Nephron (organoid): ENCODE measurements around the gene STARD5.

Experiments
- H3K27ac Mint-ChIP-seq, 3 experiments: 2 replicates each; pipeline ENCODE4 v1.8.0; 2020; ENCODE audit warnings: mixed read lengths in 3 of 3, mild to moderate bottlenecking in 2 of 3, moderate library complexity in 1 of 3
- H3K27me3 Mint-ChIP-seq: 2 replicates; pipeline ENCODE4 v1.8.0; 2021; ENCODE audit warnings: low read depth, mild to moderate bottlenecking, moderate library complexity, mixed read lengths
- H3K36me3 Mint-ChIP-seq: 2 replicates; pipeline ENCODE4 v1.8.0; 2020; ENCODE audit warnings: low read depth, mixed read lengths
- H3K4me1 Mint-ChIP-seq: 2 replicates; pipeline ENCODE4 v1.8.0; 2020; ENCODE audit warnings: mixed read lengths
- H3K4me3 Mint-ChIP-seq, 3 experiments: 2 replicates each; pipeline ENCODE4 v1.8.0; 2020; ENCODE audit warnings: mild to moderate bottlenecking in 3 of 3, mixed read lengths in 3 of 3, moderate library complexity in 2 of 3
- H3K9me3 Mint-ChIP-seq: 2 replicates; pipeline ENCODE4 v1.8.0; 2020; ENCODE audit warnings: mixed read lengths
- TF ChIP-seq, protein P1 (sequence below), 3 experiments: fragments of 200-600 bp; sonication (generic); IDR thresholded peaks; one replicate each; pipeline ENCODE4 v1.5.0; 2021; ENCODE audit warnings: antibody characterized with exemption in 3 of 3; ENCODE audit not compliant: unreplicated experiment in 3 of 3

The STARD5 gene

DNA sequence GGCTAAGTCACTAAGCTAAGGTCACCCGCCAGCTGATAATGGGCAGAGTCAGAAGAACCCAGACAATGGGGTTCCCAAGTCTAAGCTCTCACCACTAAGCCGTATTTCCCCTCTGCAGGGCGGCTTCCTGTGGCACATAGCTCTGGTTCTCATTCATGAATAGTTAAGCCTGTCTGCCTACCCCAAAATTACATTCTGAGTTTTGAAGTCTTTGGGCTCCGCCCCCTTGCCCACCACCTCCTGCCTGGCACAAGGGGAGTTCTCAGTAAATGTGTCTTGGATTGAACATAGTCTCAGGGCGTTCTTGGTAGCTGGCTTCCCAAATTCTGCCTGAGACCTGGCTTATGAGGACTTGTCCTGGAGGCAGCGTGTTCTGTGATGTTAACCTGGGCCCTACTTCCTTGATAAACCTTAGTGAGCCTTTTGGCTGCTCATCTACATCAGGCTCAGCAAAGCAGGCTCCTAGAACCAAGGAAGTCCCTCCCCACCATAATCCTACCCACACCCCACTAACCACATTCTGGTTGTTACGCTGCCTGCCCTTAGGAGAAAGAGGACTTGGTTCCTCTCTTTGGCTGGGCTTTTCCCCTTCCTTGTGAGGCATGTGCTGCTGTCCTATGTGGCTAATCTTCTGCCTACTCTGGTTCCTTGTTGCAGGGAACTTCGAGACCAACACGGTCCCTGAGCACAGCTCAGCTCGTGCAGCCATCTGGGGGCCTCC, 54.9 kb downstream of the STARD5 start:
- Mint-ChIP-seq H3K4me3 (no peak overlapping the region), H3K27me3 (peaks cover 26% of the 10 kb centered on the region), H3K9me3 (no peaks in the 10 kb centered on the region), H3K4me1 (peaks cover 13% of the 10 kb centered on the region), H3K36me3 (no peaks in the 10 kb centered on the region), H3K27ac (no peak overlapping the region)
- TF ChIP-seq, protein P1, sequence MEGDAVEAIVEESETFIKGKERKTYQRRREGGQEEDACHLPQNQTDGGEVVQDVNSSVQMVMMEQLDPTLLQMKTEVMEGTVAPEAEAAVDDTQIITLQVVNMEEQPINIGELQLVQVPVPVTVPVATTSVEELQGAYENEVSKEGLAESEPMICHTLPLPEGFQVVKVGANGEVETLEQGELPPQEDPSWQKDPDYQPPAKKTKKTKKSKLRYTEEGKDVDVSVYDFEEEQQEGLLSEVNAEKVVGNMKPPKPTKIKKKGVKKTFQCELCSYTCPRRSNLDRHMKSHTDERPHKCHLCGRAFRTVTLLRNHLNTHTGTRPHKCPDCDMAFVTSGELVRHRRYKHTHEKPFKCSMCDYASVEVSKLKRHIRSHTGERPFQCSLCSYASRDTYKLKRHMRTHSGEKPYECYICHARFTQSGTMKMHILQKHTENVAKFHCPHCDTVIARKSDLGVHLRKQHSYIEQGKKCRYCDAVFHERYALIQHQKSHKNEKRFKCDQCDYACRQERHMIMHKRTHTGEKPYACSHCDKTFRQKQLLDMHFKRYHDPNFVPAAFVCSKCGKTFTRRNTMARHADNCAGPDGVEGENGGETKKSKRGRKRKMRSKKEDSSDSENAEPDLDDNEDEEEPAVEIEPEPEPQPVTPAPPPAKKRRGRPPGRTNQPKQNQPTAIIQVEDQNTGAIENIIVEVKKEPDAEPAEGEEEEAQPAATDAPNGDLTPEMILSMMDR (IDR thresholded peaks at IDR 0.05; ENCODE audit: unreplicated experiment in 3 of 3) = no peak

DNA sequence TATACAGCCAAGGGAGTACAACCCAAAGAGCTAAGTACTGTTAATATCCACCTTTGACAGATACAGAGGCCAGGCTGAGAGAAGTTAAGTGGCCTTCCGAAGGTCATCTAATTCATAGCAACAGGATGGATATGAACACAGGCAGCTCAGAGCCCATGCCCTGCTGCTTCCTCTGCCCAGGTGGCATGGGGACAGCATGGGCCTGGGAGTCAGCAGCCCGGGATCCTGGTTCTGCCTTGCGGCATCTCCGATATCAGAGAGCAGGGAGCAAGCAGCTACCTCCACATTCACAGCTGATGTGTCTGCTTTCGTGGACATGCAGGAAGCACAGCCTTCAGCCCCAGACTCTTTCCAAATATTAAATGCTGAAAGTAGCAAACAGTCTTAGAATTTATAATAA, 55.6 kb downstream of the STARD5 start:
- peaks cover 20% of the 10 kb centered on the region for H3K27me3 Mint-ChIP-seq
- TF ChIP-seq, protein P1 (IDR thresholded peaks at IDR 0.05; ENCODE audit: unreplicated experiment in 3 of 3) = no peak
- H3K27ac Mint-ChIP-seq = no peak overlapping the region
- no peaks in the 10 kb centered on the region for H3K36me3 Mint-ChIP-seq
- H3K4me3 Mint-ChIP-seq = no peak overlapping the region
- no peaks in the 10 kb centered on the region for H3K9me3 Mint-ChIP-seq
- peaks cover 13% of the 10 kb centered on the region for H3K4me1 Mint-ChIP-seq

DNA sequence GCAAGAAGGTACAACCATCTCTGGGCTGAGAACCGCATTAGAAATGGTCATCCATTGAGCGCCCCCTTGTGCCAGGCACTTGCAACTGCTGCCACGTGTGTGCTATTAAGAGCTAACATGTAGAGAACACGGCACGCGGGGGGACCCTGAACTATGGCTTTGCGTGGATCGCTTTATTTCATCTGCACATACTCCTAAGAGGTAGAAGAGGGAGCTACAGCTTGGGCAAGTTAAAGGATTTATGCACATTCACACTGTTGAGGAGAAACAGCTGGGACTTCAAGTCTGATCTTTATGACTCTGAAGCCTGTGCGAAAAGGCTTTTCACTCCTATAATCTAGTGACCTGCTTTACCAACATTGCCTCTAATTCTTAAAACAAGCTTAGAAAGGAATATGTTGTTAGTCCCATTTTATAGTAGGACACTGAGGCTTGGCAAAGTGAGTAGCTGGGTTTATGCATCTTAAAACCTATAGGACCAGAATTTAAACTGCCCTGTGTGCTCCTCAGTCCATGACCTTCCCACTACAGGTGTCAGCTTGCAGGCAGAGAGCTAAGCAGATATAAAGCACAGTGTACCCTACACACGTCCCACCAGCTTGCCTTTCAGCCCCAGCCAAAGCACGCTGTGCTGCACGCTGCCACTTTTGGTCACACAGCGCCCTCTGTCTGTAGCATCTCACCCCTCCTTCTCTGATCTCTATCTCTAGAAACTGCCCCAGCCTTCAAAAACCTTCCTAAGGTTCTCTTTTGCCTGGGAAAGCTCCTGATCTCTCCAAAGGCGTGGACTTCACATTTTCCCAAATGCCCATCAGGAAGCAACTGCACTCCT, 57.8 kb downstream of the STARD5 start:
- Mint-ChIP-seq H3K4me1 (peaks cover 13% of the 10 kb centered on the region), H3K9me3 (no peaks in the 10 kb centered on the region), H3K27ac (peak overlapping the region in 1 of 3 experiments; percentile 33), H3K27me3 (peaks cover 13% of the 10 kb centered on the region), H3K36me3 (no peaks in the 10 kb centered on the region), H3K4me3 (peak overlapping the region; percentile 47 to 67 (median 62))
- TF ChIP-seq, protein P1 (IDR thresholded peaks at IDR 0.05; ENCODE audit: unreplicated experiment in 3 of 3) = peak; percentile 71 to 75 (median 73)

DNA sequence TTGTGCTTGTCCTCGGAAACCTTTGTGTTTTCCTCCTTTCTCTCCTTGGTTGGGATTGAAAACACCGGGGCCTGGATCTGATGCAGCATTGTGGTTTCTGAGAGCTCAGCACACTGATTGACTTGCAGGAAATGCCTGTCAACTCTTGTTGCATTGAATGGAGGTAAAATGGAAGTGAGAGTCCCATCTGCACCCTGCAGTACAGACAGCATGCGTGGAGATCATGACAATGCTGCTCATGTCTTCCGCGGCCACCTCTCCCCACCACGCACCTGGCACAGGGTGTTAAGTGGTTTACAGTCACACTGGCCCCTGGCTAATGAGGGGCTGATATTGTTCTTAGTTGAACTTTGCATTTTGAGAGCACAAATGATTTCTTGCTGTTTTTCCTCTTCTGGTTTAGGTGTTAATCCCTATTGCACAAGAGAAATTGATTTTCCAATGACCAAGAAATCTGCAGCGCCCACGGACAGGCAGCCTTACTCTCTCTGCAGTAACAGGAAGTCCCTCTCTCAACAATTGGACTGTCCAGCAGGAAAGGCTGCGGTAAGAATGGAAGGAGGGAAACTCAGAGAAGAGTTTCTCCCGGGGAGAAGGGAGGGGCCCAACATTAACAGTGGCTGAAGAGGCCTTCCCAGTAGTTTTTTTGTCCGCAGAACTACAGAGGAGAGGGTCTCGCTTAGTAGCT, 58.5 kb downstream of the STARD5 start:
- no peaks in the 10 kb centered on the region for H3K36me3 Mint-ChIP-seq
- no peak overlapping the region for H3K27ac Mint-ChIP-seq
- H3K27me3 Mint-ChIP-seq = peaks cover 13% of the 10 kb centered on the region
- H3K9me3 Mint-ChIP-seq = no peaks in the 10 kb centered on the region
- H3K4me1 Mint-ChIP-seq = peaks cover 13% of the 10 kb centered on the region
- H3K4me3 Mint-ChIP-seq = peak overlapping the region; percentile 29 to 67 (median 49)
- TF ChIP-seq, protein P1 (IDR thresholded peaks at IDR 0.05; ENCODE audit: unreplicated experiment in 3 of 3) = no peak

DNA sequence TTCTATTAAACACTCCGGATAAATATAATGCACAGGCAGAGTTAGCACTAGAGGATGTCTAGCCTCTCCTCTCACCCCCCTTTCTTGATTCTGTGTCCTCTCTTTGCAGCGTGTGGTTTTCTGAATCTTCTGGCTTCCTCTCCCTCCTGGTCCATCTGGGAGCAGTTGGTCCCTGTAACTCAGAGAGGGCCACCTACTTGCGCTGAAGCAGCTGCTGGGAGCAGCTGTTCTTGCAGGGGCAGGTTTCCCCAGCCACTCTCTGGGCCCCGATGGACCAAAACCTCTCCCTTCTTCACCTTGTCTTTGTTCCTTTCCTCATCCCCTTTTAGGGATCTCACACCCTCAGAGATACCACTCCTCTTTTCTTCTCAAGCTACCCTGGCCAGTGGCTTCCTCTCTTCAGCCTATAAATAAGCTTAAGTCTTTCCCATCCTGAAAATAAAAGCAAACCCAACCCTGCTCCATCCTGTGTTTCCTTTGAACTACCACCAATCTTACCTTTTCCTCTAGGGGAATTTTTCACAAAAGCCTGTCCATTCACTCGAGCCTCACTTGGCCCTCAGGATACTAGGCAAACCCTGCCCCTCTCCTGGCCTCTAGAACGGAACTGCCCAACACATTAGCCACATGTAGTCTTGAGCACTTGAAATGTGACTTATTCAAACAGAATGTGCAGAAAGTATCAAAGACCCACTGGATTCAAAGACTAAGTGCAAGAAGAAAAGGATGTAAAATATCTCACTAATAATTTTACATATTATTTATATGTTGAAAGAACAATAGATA, 59.7 kb downstream of the STARD5 start:
- H3K9me3 Mint-ChIP-seq = no peaks in the 10 kb centered on the region
- H3K4me3 Mint-ChIP-seq = no peak overlapping the region
- H3K27me3 Mint-ChIP-seq = peaks cover 17% of the 10 kb centered on the region
- no peaks in the 10 kb centered on the region for H3K36me3 Mint-ChIP-seq
- H3K27ac Mint-ChIP-seq = no peak overlapping the region
- H3K4me1 Mint-ChIP-seq = peaks cover 13% of the 10 kb centered on the region
- TF ChIP-seq, protein P1 (IDR thresholded peaks at IDR 0.05; ENCODE audit: unreplicated experiment in 3 of 3) = no peak
